ENCODE measurements around the gene CFAP119.
A peak's percentile ranks its signal among the peaks of the same experiment; 100 is the strongest.
"Not testable (repeated sequence)": the region's sequence is repeated elsewhere in the genome, so short reads cannot be mapped to it uniquely, and the experiment has no call there.

Gene CFAP119

DNA sequence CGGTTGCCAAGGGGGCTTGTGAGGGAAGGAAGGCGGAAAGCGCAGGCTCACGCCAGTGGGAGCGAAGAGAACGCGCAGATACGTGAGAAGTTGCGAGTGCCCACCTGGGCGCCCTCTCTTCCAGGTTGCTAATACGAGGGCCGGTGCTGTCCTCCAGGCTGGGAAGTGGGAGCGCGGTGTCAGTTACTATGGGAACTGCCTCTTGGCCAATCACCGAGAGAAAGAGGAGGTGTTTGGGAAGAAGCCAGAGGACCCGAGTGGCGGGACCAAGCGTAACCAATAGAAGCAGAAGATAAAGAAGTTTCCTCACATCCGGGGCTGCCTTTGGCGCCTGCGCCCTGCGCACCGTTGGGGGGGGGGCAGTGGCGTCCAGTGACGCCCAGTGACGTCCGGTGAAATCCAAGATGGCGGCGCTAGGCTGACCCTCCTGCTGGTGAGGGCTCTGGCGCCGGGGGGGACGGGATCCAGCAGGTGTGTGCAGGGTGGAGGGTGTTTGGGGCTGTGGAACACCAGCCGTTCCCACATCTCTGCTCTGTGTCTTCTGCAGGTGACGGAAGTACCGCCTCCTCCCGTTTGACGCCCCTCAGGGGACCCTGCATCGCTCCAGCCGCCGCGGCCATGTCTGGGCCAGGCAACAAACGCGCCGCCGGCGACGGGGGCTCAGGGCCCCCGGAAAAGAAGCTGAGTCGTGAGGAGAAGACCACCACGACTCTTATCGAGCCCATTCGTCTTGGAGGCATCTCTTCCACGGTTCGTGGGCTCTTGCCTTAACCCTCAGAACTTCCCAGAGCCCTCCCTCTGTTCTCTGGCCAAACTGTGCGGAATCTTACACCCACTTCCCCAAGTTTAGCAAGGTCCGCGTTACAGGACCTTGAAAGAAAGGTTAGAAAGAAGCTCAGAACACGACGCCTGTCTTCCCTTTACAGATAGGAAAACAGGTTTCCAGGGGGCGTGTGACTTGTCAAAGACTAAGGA is at the start of gene CFAP119, which contains the start of gene RNF40:
CFAP119 (minus strand) TSS at position 135 of the 975 bp plus-strand sequence. CDS start 314 bp downstream, outside the sequence.
RNF40 (plus strand) TSS at position 395 of the 975 bp plus-strand sequence; CDS start at position 619, 224 bp downstream.
- peak; percentile 92 to 94 for DNase-seq (ENCODE audit: low read depth in 2 of 2)

- DNase-seq (ENCODE audit: low read depth in 2 of 2): not testable (repeated sequence)
These were observed 47.8 kb upstream of the CFAP119 start for GRCh38 chr16:30809675-30810074.

DNA sequence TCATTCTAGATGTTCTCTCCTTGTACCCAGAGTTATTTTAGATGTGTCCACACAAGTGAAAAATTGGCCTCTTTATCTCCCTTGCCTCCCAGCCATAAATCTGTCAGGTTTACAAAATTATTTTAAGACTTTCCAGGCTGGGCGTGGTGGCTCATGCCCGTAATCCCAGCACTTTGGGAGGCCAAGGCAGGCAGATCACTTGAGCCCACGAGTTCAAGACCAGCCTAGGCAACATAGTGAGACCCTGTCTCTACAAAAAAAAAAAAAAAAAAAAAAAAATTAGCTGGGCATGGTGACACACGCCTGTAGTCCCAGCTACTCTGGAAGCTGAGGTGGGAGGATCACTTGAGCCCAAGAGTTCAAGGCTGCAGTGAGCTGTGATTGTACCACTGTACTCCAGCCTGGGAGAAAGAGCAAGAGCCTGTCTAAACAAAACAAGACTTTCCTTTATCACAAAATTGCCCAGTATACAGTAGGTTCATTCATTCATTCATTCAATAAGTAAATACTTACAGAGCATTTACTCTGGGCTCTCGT is 47.1 kb upstream of the CFAP119 start:
- DNase-seq (ENCODE audit: low read depth in 2 of 2): not testable (repeated sequence)

- DNase-seq (ENCODE audit: low read depth in 2 of 2): no peak
These were observed 46.3 kb upstream of the CFAP119 start for GRCh38 chr16:30808146-30808545.

- DNase-seq (ENCODE audit: low read depth in 2 of 2): peak in 1 of 2 experiments; percentile 33
These were observed 43.7 kb upstream of the CFAP119 start for GRCh38 chr16:30805370-30806169.

GRCh38 chr16:30805056-30805369 is 43.2 kb upstream of the CFAP119 start:
- DNase-seq (ENCODE audit: low read depth in 2 of 2): no peak

- no peak for DNase-seq (ENCODE audit: low read depth in 2 of 2)
These were observed 41.1 kb upstream of the CFAP119 start for GRCh38 chr16:30802936-30803335.

GRCh38 chr16:30797670-30798309 is 35.9 kb upstream of the CFAP119 start:
- no peak for DNase-seq (ENCODE audit: low read depth in 2 of 2)

DNA sequence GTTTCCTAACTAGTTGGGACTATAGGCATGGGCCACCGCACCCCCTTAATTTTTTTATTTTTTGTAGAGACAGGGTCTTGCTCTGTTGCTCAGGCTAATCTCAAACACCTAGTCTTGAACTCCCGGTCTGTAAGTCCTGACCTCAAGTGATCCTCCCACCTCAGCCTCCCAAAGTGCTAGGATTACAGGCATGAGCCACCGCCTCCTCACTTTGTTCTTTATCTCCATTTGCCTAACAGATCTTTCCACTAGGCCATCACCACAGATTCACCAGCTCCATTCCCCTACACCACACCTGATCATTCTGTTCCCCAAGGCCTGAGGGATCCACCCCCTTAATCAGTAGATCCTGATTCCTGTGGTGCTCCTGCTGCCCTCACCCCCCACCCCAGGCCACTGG is 32.8 kb upstream of the CFAP119 start:
- DNase-seq (ENCODE audit: low read depth in 2 of 2): no peak

- no peak for DNase-seq (ENCODE audit: low read depth in 2 of 2)
These were observed 31.7 kb upstream of the CFAP119 start for GRCh38 chr16:30793508-30794069.

DNA sequence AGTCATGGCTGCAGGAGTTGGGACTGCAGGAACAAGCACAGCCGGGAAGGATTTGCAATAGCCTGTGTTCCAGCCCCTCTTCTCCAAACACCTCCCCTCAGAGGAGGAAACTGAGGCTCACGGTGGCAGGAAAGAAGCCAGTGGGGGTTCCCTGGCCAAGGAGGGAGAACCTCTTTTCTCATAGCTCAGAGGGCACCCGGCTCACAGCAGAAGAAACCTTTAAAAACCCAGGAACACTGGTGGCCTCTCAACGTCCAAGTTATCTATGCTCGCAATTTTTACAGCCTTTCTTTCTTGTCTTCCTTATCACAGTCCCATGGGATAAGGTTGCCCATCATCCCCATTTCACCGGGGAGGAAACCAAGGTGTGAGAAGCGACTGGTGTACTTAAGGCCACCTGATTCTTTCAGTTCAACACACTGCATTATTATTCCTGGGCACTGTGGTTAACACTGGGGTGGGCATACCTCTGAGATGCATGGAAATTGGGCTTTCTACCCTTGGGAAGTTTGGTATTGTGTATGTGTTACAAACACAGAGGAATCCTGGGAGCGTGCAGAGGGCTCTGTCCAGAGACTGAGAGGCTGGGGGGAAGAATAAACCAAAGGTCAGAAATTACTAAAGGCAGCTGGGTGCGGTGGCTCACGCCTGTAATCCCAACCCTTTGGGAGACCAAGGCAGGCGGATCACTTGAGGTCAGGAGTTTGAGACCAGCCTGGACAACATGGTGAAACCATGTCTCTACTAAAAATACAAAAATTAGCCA is 25.9 kb upstream of the CFAP119 start:
- no peak for DNase-seq (ENCODE audit: low read depth in 2 of 2)

DNA sequence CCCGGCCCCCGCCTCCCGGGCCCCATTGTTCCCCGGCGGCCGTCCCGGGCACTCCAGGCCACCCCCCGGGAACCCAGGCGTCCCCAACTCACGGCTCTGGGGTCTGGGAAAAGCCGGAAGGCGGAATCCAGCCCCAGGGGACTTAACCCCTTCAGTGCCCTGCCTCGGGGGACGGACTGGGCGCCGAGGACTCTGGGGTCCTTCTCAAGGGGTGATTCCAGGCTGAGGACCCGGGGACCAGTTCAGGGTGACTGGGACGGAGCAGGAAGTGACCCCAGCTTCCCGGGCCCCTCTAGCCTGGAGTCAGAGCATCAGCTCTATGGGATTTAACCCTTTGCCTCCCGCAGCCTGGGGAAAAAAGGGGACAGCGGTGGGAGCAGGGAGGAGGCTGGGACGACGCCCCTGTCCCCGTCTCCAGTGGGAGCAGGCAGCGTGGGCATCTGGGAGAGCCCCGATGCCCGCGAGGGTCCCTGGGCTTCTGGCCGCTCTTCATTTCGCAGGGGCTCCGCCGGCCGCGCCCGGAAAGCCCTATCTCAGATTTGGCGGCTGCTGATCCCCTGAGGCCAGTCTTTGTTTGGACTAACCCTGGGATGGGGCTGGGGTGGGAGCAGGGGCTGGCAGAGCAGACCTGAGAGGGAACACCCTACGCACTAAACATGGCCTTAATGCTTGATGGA is 25.2 kb upstream of the CFAP119 start, which contains the start of gene ZNF629:
ZNF629 (minus strand) TSS at position 270 of the 677 bp plus-strand sequence. CDS start 2,723 bp downstream, outside the sequence.
- DNase-seq (ENCODE audit: low read depth in 2 of 2): peak in 1 of 2 experiments; percentile 40

DNA sequence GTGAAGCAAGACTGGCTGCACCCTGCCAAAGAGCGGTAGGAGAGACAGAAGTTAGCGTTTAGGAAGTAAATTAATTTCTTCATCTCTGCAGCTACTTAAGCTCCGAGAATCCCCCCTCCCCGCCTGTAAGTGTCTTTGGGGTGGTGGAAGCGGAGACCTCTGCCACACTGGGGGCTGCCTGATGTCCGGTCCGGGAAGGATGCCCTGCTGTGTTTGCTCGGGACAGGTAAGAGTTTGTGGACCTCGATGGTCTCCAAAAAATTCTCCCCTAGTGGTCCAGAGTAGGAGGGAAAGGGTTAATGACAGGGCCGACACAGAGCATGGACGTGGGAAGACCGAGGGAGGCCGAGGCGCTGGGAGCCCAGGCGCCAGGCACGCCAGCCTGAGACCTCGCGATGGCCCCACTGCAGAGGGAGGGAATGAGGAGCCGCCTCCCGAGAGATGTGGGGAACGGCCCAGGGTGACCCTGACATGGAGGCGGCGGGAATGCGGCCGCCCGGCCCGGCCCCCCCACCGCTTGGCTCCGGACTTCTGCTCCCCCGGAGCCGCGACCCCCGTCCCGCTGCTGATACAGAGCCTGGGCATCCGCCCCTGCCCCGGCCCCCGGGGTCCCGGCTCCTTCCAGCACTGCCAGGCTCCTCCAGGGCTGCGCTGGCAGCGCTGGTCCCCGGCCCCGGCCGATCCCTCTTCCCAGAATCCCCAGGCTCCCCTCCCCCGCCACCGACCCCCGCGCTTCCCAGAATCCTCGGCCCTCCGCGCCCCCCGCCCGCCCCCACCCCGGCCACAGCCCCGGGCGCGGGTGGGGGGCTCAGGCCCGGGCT is 24.5 kb upstream of the CFAP119 start:
- no peak for DNase-seq (ENCODE audit: low read depth in 2 of 2)

DNA sequence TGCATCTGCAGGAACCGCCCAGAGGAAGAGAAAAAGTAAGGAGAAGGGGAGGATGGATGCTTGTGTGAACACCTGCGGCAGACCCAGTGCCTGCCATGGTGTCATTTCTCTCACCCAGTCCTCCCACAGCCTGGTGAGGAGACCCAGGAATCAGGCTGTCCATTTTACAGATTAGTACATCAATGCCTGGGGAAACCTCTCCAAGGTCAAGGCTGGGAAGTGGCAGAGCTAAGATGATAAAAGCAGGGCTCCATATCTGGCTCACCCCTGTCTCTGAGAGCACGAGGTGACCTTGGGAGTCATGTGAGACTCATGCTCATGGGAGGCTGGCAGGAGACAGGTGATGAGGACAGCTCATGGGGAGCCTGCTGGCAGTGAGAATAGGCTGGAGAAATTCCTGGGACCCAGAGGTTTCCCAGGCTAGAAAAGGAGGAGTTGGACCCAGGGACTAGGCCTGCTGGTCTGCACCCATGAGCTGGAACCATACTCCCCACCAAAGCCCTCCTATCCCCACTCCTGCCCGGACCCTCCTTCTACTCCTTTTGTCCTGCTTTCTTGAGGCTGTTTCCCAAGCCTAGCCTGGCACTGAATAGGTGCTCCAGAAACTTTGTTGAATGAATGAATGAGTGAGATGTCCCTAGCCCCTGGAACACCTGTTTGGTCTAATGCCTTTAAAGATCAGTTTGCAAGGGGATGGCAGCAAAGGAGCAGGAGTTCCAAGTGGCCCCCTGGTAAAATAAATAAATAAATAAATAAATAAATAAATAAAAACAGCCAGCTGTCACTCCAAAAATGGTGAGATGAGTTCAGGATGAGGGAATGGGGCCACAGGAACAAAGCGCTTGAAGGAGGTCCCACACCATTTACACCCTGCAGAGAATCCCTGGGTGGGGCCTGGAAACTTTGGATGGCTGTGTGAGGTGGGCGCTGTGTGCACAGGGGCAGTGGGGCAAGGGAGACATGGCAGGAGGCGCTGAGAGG is 23.6 kb upstream of the CFAP119 start:
- no peak for DNase-seq (ENCODE audit: low read depth in 2 of 2)

DNA sequence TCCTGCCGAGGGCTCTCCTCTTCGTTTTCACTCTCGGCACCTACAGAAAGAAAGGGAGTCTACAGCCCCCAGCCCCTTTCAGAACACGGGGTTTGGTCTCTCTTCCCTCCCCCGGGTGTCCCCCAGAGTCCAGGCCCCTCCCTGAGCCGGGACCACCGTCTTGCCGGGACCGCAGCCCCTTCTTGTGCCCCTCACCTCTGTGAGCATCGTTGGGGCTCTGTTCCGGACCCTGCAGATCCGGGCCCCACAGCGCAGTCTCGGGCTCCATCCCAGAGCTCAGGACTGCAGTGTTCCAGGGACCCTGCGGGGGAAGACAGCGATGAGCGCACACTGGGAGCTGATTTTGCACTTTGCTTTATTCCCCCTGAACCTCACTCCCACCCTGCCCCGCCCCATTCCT is 22.4 kb upstream of the CFAP119 start:
- DNase-seq (ENCODE audit: low read depth in 2 of 2): no peak

GRCh38 chr16:30783280-30784109 is 21.6 kb upstream of the CFAP119 start:
- no peak for DNase-seq (ENCODE audit: low read depth in 2 of 2)

Data from fibroblast of skin of left biceps (primary cell).